NB4 (cell line): Measurements from ENCODE around the gene OR2D2.

Source experiments
- MAX ChIP-seq: IDR thresholded peaks from 2 replicates; pipeline ENCODE4 v1.6.1; 2011; ENCODE audit warnings: low read depth, low read length
- MYC ChIP-seq: IDR thresholded peaks from 2 replicates; pipeline ENCODE4 v1.6.1; 2011; ENCODE audit warnings: low read depth, low read length
- POLR2A ChIP-seq: IDR thresholded peaks from 2 replicates; pipeline ENCODE4 v1.6.1; 2011; ENCODE audit warnings: mild to moderate bottlenecking; ENCODE audit not compliant: insufficient read length; ENCODE audit errors: extremely low read depth
- TF ChIP-seq, protein P1 (sequence below): IDR thresholded peaks from one replicate; pipeline ENCODE4 v1.5.1; 2012; ENCODE audit warnings: low read depth, low read length

DNA sequence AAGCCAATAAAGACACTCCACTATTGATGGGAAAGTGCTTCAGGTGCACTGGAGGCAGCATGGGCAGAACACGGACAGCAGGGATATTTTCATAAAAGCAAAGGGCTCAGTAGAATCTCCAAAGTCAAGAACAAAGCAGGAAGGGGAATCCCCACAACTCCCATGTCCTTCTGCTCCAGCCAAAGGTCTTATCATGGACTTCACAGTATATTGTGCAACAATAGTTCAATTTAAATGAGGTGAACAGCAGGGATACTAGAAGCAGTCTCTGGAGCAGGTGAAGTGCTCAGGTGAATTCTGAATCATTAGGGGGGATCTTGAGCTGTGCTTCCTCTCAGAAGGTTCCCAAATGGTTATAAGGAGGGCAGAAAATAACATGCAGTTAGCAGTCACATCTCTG is 6.6 kb upstream of the OR2D2 start:
- TF ChIP-seq POLR2A: no peak
- TF ChIP-seq, protein P1, sequence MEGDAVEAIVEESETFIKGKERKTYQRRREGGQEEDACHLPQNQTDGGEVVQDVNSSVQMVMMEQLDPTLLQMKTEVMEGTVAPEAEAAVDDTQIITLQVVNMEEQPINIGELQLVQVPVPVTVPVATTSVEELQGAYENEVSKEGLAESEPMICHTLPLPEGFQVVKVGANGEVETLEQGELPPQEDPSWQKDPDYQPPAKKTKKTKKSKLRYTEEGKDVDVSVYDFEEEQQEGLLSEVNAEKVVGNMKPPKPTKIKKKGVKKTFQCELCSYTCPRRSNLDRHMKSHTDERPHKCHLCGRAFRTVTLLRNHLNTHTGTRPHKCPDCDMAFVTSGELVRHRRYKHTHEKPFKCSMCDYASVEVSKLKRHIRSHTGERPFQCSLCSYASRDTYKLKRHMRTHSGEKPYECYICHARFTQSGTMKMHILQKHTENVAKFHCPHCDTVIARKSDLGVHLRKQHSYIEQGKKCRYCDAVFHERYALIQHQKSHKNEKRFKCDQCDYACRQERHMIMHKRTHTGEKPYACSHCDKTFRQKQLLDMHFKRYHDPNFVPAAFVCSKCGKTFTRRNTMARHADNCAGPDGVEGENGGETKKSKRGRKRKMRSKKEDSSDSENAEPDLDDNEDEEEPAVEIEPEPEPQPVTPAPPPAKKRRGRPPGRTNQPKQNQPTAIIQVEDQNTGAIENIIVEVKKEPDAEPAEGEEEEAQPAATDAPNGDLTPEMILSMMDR: no peak
- TF ChIP-seq MYC: no peak
- no peak for TF ChIP-seq MAX
